DMS53 treated with DMSO at 0.1 percent for 48 hours (cell line): ENCODE results near the gene GSK3B.
"Not testable (repeated sequence)": the region's sequence is repeated elsewhere in the genome, so short reads cannot be mapped to it uniquely, and the experiment has no call there.

Source experiments
- DNase-seq: peaks from one replicate; lab custom pipeline; 2025; ENCODE audit not compliant: unreplicated experiment; lab: John Stamatoyannopoulos, UW

GSK3B gene

DNA sequence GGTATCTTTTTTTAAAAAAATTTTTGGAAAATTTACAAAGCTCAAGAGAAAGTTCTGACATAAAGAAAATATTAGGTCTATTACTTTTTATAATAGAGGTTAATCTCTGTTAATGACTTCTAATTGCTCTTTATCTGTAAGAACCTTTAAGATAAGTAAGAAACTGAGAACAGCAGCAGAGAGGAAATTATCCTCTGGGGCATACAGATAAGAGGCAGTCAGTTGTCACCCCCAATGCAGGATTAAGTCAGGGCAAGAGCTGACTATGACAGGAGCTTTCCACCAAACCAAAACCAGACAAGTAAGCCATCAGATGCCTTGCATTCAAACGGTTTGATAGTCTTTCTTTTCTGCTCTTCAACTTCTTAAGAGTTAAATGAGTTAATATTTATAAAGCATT is 149.0 kb downstream of the GSK3B start:
- DNase-seq: no peak

DNA sequence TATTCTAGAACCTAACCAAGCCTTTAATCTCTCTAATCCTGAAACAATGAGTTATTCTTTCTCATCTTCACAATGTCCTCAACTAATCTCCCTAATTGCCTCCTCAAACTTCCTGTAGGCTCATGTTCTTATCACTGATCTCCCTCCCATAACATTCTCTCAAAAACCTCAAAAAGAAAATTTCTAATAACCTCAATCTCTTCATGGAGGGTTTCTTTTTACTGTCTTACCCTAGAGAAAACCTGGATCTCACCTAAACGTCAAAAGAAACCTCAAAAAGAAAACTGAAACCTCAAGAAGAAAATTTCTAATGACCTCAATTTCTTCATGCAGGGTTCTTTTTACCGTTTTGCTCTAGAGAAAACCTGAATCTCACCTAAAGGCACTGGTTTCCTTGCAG is 150.2 kb downstream of the GSK3B start:
- DNase-seq: no peak

DNA sequence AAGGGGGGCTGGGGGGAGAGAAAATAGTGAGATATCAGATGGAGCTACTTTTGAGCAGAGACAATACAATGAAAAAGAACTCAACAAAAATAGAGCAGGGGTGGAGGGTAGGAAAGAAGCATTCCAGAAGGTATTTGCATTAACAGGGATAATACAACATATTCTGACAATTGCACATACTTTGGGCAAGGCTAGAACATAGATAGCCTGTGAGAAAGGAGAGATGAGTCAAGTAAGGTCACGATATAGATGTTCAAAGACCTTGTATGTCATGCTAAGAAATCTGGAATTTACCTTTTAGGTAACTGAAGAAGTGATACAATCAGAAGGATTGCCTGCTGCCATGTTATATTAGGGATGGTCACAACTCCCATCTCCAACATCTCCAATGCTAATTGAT is 155.2 kb downstream of the GSK3B start:
- DNase-seq: no peak

DNA sequence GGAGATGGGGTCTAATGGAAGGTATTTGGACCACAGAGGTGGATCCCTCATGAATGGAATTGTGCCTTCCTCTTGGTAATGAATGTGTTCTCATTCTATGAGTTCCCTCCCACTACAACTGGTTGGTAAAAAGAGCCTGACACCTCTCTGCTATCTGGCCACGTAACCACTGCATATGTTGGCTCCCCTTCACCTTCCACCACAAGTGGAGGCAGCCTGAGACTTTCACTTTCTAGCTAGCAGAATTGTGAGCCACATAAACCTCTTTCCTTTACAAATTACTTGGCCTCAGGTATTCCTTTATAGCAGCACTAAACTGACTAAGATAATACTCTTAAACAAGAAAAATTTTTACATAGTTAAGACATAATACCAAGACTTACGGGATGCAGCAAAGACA is 157.0 kb downstream of the GSK3B start:
- DNase-seq: no peak

DNA sequence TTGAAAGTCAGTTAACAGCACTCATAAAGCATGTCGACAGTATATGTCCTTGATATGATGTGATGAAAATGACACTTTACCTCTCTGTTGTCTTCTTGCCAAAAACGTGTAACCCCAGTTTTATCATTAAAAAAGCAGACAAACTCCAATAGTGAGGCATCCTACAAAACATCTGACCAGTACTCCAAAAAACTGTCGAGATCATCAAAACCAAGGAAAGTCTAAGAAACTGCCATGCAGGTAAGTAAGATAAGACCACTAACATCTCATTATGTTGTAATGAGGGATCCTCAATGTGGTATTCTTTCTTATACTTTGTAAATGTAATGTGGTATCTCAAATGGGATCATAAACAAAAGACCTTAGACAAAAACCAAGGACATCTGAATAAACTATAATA is 160.0 kb downstream of the GSK3B start:
- DNase-seq: no peak

DNA sequence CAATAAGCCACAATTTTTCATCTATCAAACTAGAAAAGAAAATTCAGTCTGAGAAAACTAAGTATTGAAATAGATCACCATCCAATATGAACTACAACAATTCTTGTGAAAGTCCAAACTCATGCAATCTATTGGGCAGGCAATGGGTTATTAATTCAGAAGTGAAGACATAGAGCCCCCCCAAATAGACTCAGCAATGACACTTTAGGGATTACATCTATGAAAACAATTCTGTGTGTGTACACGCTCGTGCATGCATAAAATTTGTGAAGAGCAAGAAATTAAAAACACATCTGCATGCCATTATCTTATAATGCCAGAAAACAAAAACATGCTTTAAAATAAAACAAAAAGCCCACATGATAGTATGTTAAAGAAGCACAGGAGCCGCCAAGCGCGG is 161.0 kb downstream of the GSK3B start:
- DNase-seq: no peak

DNA sequence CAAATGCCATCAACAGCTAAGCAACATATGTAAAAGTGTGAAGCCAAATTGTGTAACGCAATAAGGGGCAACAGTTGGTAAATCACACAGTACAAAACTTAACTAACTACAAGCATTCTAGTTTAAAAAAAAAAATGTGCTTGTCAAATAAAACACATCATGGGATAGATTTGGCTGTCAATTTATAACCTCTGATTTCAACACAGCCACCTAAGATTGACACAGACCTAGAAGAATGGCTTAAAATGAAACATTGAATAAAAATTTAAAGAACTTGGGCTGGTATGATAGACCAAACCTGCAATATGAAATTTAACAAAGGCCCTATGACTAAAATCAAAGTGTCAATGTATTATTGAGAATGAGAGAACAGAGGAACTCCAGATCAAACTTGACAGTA is 164.0 kb downstream of the GSK3B start:
- DNase-seq: no peak

DNA sequence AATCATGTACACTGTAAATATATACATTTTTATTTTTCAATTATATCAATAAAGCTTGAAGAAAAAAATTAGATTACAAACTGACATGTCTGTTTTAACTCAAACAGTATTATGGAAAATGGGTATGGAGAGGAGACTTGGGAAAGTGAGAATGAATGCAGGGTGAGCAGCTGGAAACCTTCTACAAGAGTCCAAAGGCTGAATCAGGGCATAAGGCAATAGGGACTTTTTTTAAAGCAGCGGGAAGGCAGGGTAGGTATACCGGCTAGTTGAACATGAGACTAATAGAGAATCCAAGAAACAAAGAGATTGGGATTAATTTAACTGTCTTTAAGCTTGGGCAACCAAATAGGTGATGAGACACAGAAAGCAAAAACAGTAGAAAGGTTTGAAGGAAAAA is 167.1 kb downstream of the GSK3B start:
- no peak for DNase-seq

DNA sequence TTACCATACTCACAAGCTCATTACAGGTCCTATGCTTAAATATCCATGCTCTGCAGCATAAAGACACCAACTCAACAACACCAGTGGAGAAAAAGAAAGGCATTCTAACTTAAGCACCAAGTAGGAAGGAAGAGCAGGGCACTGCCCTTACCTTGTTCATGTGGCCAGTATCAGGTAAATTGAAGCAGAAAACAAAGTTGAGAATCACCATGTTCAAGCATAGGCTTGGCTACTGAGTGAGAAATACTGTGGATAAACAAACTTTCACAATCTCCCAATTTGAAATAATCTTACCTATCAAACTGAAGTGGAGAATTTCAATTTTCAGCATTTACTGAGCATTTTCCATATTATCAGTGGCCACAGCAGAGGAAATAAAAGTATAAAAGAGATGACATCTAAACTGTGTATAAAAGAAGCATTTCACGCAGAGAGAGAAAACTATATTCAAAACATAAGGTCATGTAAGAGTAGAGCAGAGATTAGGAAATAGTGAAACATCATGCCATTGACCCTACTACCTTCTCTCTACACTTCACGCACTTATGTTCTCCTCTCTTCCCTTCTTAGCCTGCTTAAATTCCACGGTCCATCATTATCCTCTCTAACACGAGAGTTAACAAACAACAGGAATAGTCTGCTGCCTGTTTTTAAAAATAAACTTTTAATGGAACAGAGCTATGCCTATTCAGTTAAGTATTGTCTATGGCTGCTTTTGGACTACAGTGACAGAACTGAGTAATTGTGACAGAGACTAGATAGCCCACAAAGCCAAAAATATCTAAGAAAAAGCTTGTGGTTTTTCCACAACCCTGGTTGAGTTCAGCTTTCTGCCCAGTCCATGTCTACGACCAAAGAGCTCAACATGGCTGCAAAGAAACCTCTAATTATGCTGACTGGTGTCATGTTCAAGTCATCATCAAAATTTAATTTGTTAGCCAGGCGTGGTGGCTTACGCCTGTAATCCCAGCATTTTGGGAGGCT is 169.8 kb downstream of the GSK3B start:
- no peak for DNase-seq

DNA sequence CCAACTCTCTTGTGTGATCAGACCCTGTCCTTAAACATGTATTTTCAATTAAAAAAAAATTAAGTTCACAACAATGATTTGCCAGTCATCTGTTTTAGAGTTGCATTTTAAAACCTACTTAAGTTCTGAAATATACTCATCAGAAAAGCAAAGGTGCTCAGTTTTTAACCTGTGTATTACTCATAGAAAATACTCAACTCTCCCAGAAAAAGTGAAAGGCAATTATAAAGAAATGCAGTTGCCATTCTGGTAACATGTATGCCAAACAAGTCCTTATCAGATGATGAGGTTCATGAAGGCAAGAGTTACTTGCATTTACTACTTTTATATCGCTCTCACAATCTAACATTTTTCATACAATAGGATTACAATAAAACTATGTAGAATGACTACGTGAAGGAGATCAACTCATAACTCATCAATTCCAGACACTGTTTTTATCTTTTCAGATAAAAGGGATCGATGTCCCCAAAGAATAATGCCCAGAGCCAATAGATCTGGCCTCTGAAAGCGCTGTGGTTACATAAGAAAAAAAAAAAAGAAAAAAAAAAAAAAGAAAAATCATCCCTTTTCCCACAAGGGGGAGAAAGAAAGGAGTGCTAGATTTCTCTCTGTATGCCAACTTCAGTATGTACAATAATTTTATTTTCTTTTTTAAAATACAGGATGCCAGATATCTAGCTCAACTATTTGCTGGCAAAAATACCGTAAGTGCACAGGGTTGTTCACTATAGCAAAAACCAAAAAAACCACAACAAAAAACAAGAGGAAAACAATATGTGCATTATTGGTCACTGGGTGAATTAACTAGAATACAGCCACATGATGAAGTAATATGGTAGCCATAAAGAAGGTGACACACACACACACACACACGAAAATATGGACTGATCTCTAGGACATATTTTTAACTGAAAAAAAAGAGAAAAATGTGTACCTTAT is 175.0 kb downstream of the GSK3B start:
- DNase-seq: no peak

DNA sequence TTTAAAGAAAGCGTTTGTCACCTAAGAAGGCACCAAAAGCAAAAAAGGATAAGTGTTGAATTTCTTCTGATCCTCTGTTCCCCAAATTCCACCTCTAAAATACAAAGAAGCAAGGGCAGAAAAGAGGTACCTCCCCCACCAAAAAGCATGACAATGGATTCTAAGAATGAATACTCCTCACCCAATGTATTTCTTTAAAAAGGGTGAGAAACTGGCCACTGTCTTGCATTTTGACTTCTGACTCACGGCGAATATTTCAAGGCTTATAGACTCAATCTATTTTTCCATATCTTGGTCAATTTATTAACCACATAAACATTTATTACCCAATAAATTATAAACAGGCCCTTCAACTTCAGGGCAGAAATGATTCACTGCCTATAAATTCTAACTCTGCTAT is 181.2 kb downstream of the GSK3B start:
- no peak for DNase-seq

DNA sequence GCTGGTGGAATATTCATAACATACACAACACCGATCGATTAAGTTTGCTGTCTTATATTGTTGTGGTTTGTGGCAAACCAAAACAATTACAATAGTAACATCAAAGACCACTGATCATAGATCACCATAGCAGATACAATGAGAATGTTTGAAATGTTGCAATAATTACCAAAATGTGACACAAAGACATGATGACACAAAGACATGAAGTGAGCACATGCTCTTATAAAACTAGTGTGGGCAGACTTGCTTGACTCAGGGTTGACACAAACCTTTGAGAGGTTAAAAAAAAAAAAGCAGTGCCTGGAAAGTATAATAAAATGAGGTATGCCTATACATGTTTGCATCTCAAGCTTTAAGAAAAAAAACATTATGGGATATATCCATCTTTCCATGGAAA is 182.0 kb downstream of the GSK3B start:
- DNase-seq: no peak

DNA sequence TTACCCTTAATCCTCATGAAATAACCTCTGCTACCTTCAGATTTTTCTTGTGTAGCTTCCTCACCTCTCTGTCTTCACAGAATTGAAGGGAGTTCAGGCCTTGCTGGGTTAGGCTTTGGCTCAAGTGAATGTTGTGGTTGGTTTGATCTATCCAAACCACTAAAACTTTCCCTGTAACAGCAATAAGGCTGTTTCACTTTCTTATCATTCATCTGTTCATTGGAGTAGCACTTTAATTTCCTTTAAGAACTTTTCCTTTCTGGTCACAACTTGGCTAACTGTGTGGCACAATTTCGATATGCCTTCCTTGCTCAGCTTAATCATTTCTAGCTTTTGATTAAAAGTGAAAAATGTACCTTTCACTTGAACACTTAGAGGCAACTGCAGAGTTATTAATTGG is 182.5 kb downstream of the GSK3B start:
- DNase-seq: no peak

DNA sequence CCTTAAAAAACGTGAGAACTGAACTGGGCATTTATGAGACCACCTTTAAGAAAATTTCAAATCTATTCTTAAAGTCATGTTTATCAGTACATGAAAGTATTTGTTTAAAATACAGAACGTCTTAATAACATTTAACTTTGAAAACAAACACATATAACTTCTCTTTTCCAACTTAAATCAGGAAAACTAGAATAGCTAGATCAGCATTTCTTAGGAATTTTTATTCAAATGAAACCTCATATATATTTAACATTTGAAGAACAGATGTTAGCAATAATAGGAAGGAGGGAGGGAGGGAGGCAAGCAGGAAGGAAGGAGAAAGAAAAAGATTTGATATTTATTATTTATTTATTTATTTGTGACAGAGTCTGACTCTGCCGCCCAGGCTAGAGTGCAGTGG is 192.2 kb downstream of the GSK3B start:
- no peak for DNase-seq

DNA sequence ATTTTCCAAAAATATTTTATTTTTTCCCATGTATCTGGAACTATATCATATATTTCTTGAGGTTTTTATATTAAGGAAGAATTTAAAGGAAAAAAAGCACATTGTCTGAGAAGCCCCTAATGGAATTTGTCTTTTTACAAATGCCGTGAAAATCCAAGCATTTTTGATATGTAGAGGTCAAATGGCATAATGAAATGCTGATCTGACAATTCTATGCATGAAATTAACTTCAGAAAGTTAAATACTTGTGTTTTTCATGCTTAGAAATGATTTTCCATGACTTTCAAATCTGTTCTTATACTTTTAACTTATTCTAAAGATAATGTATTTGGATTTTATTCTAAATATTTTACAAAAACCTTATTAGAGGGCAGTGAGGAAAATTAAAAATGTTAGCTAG is 193.1 kb downstream of the GSK3B start:
- DNase-seq: no peak

DNA sequence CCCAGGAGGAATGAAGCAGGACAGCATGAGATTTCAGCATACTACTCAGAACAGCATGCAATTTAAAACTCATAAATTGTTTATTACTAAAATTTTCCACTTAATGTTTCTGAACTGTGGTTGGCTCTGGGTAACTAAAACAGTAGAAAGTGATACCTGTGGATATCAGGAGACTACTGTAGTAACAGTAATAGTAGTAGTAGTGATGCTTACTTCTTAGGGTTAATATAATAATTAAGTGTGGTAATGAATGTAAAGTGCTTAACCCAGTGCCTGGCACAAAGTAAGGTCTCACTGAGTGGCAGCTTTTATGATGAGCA is 195.1 kb downstream of the GSK3B start:
- DNase-seq: no peak

DNA sequence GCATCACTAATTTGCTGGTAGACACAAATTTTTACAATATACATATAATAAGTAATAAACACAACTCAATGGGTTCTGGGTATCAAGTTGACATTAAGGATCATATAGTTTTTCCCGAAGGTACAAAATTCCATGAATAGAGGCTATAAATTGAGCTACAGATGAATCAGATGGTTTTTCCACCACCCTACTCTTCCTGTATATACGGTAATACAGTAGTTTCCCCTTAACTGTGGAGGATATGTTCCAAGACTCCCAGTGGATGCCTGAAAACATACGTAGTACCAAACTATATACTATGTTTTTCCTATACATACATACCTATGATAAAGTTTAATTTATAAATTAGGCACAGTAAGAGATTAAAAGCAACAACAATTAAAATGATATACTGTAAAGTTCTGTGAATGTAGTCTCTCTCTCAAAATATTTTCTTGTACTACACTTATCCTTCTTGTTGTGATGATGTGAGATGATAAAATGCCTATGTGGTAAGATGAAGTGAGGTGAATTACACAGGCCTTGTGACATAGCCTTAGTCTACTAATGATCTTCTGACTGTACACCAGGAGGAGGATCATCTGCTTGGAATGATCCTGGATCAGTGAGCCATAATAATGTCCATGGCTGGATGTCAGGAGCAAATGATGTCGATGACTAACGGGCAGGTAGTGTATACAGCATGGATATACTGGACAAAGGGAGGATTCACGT is 195.6 kb downstream of the GSK3B start:
- DNase-seq: no peak

DNA sequence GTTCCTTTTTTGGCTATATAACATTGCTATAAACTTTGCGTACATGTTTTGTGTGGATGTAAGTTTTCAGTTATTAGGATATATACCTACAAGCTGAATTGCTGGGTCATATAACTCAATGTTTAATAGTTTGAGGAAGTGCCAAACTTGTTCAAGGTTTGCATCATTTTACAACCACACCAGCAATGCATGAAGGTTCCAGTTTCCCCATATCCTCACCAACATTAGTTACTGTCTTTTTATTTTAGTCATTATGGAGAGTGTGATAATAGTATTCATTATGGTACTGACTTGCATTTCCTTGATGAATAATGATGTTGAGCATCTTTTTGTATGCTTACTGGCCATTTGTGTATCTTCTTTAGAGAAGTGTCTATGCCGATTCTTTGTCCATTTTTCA is 200.1 kb downstream of the GSK3B start:
- no peak for DNase-seq

DNA sequence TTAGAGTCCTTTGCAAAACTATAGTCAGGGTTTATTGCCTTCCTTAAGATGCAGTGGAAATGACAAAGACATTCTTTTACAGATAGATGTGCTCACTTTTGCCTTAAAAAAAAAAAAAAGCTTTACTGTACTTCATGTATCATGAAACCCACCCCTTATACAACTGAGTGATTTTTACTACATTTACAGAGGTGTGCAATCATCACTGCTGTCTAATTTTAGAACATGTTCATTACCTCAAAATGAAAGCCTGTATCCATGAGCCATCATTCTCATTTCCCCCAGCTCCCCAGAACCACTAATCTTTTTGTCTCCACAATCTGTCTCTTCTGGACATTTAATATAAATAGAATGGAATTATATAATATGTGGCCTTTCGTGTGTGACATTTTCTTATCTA is 200.5 kb downstream of the GSK3B start:
- DNase-seq: no peak

DNA sequence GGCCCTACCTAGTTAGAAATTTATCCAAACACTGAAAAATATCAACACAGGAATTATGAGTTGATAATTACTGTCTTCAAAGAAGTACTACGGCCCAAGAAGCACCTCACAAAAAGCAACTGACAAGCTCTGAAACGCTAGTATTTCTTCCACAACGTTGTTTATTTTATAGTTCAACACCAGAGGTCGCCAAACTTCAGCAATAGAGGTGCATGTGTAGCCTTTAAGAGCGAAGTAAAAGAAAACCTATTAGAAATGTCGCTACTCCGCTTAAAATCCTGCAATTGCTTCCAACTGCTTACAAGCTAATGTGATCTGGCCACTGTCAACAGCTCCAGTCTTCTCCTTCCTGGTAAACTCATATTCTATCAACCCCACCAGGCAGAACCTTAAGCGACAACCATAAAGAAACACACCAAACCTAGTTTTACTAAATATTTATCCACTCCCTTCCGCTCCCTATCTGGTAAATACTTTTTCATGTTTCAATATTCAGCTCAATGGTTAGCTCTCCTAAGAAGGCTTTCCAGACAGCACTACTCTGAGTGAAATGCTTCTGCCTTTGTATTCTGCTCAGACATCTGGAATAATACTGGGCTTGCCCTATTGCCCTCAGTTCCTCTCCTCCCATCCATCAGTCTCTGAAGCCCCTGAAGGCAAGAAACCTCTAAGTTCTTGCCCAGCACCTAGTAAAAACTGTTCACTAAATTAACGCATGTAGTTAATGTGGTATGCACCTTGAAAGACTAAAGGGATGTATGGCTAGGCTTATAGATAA is 202.1 kb downstream of the GSK3B start:
- DNase-seq: peak; percentile 40

DNA sequence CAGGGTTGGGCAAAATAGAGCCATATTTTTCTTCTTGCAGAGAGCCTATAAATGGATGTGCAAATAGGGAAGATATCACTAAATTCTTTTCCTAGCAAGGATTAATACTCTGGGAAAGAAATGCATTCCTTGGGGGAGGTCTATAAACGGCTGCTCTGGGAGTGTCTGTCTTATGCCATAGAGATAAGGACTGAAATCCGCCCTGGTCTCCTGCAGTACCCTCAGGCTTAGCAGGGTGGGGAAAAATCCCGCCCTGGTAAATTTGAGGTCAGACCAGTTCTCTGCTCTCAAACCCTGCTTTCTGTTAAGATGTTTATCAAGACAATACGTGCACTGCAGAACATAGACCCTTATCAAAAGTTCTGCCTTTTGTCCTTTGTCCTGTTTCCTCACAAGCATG is 205.6 kb downstream of the GSK3B start:
- DNase-seq: not testable (repeated sequence)
